Suprapubic skin (tissue), 4 donors: ENCODE results near the gene PHACTR1. TPM values are rescaled to one million over a fixed set of nuclear protein-coding genes. Genes with fewer than 3 reads are reported as not detected.

ENCODE experiments used
- DNase-seq, 2 donors: peaks; one replicate each; pipeline ENCODE4 v3.0.0-alpha.2; 2019; ENCODE audit warnings: low spot score in 2 of 2
- H3K27ac ChIP-seq: fragments of 200-600 bp; sonication (generic); one replicate; pipeline ENCODE4 v1.5.1; 2019
- H3K27me3 ChIP-seq: fragments of 200-600 bp; sonication (generic); one replicate; pipeline ENCODE4 v1.5.1; 2019
- H3K36me3 ChIP-seq: fragments of 200-600 bp; sonication (generic); one replicate; pipeline ENCODE4 v1.5.1; 2019
- H3K4me1 ChIP-seq: fragments of 200-600 bp; sonication (generic); one replicate; pipeline ENCODE4 v1.5.1; 2019
- H3K4me3 ChIP-seq: fragments of 200-600 bp; sonication (generic); one replicate; pipeline ENCODE4 v1.5.1; 2019; ENCODE audit warnings: mild to moderate bottlenecking
- H3K9me3 ChIP-seq: fragments of 200-600 bp; sonication (generic); one replicate; pipeline ENCODE4 v1.5.1; 2019
- CTCF ChIP-seq, 2 donors: fragments of 200-600 bp in 1 of 2; fragments of 450-650 bp in 1 of 2; sonication (generic) in 1 of 2; IDR thresholded peaks; one replicate each; pipeline ENCODE4 v1.5.1; 2016 to 2019; ENCODE audit warnings: antibody characterized with exemption in 2 of 2, mild to moderate bottlenecking in 1 of 2, moderate library complexity in 1 of 2
- EP300 ChIP-seq: sonication (generic); formaldehyde crosslinking; IDR thresholded peaks from one replicate; pipeline ENCODE4 v1.6.1; 2017; ENCODE audit warnings: antibody characterized with exemption
- POLR2A ChIP-seq, 2 donors: fragments of 450-650 bp; IDR thresholded peaks; one replicate each; pipeline ENCODE4 v1.6.1; 2017; ENCODE audit warnings: antibody characterized with exemption in 2 of 2, mild to moderate bottlenecking in 2 of 2, moderate library complexity in 2 of 2
- POLR2AphosphoS5 ChIP-seq, 3 donors: sonication (generic); formaldehyde crosslinking; IDR thresholded peaks; one replicate each; pipeline ENCODE4 v1.6.1; 2017; ENCODE audit warnings: antibody characterized with exemption in 3 of 3
- WGBS: methylation state at CpG from one replicate; pipeline ENCODE4 v1.1.5; 2018; 5-methylcytosine and 5-hydroxymethylcytosine counted together
- total RNA-seq, 4 donors: library from RNA; depleted of rRNA; stranded (reverse); fragments of >200 nt; gene quantifications; one replicate each; pipeline ENCODE4 v1.1.0, GENCODE V29; 2016

The PHACTR1 gene
- total RNA-seq, 4 donors from 2014 or later = 4.0 to 8.2 (median 6.4) TPM

GRCh38 chr6:13059026-13059425 lies 342.5 kb downstream of the PHACTR1 start:
- no peak for DNase-seq
- Histone ChIP-seq H3K9me3 (no peaks in the 10 kb centered on the region), H3K36me3 (no peaks in the 10 kb centered on the region), H3K27me3 (no peaks in the 10 kb centered on the region), H3K4me1 (no peaks in the 10 kb centered on the region), H3K27ac (no peak overlapping the region), H3K4me3 (no peak overlapping the region)
- TF ChIP-seq EP300 = no peak
- no peak for TF ChIP-seq POLR2A (IDR thresholded peaks at IDR 0.05)
- TF ChIP-seq POLR2AphosphoS5 (IDR thresholded peaks at IDR 0.05) = no peak
- no peak for TF ChIP-seq CTCF (IDR thresholded peaks at IDR 0.05)
- WGBS = 76% methylated on average over 1 of the region's 1 CpG

- no peaks in the 10 kb centered on the region for H3K36me3 ChIP-seq
- no peak for TF ChIP-seq CTCF (IDR thresholded peaks at IDR 0.05)
- TF ChIP-seq EP300 = no peak
- no peak for TF ChIP-seq POLR2AphosphoS5 (IDR thresholded peaks at IDR 0.05)
- no peak for TF ChIP-seq POLR2A (IDR thresholded peaks at IDR 0.05)
- no peak overlapping the region for H3K4me3 ChIP-seq
- H3K27me3 ChIP-seq = no peaks in the 10 kb centered on the region
- DNase-seq = no peak
- H3K4me1 ChIP-seq = no peaks in the 10 kb centered on the region
- H3K9me3 ChIP-seq = no peaks in the 10 kb centered on the region
- 92% methylated on average over 3 of the region's 3 CpGs for WGBS
- no peak overlapping the region for H3K27ac ChIP-seq
Measured at GRCh38 chr6:13063300-13063918, 346.8 kb downstream of the PHACTR1 start.

GRCh38 chr6:13065581-13065980 lies 349.0 kb downstream of the PHACTR1 start:
- H3K4me3 ChIP-seq = no peak overlapping the region
- 70% methylated on average over 1 of the region's 1 CpG for WGBS
- no peaks in the 10 kb centered on the region for H3K27me3 ChIP-seq
- no peak for TF ChIP-seq EP300
- no peak for TF ChIP-seq POLR2AphosphoS5 (IDR thresholded peaks at IDR 0.05)
- no peak for TF ChIP-seq POLR2A (IDR thresholded peaks at IDR 0.05)
- TF ChIP-seq CTCF (IDR thresholded peaks at IDR 0.05) = no peak
- no peak overlapping the region for H3K27ac ChIP-seq
- H3K9me3 ChIP-seq = no peaks in the 10 kb centered on the region
- no peaks in the 10 kb centered on the region for H3K36me3 ChIP-seq
- no peaks in the 10 kb centered on the region for H3K4me1 ChIP-seq
- no peak for DNase-seq

GRCh38 chr6:13066050-13066449 lies 349.5 kb downstream of the PHACTR1 start:
- Histone ChIP-seq H3K27ac (no peak overlapping the region), H3K36me3 (no peaks in the 10 kb centered on the region), H3K27me3 (no peaks in the 10 kb centered on the region), H3K4me3 (no peak overlapping the region), H3K9me3 (no peaks in the 10 kb centered on the region), H3K4me1 (no peaks in the 10 kb centered on the region)
- no peak for DNase-seq
- no peak for TF ChIP-seq POLR2AphosphoS5 (IDR thresholded peaks at IDR 0.05)
- no peak for TF ChIP-seq POLR2A (IDR thresholded peaks at IDR 0.05)
- no peak for TF ChIP-seq CTCF (IDR thresholded peaks at IDR 0.05)
- no peak for TF ChIP-seq EP300
- WGBS = 88% methylated on average over 4 of the region's 4 CpGs

DNA sequence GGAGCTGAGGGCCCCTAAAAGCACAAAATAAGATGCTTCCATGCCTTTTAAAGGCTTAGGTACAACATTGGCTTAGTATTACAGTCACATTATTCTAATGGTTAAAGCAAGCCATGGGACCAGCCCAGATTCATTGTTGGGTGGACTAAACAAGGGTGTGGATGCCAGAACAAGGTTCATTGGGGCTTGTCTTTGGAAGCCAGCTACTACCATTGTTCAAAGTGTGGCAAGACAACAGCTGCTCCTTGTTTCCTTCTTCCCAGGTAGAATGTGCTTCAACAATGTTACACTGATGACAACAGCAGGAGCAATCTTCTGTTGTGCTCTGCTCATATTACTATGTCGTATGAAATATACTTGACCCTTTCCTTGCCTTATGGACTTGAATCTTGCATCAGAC lies 350.3 kb downstream of the PHACTR1 start:
- Histone ChIP-seq H3K9me3 (no peaks in the 10 kb centered on the region), H3K27me3 (no peaks in the 10 kb centered on the region), H3K36me3 (no peaks in the 10 kb centered on the region), H3K4me3 (no peak overlapping the region), H3K27ac (no peak overlapping the region), H3K4me1 (peaks cover 6% of the 10 kb centered on the region)
- DNase-seq = no peak
- 82% methylated on average over 1 of the region's 1 CpG for WGBS
- no peak for TF ChIP-seq POLR2A (IDR thresholded peaks at IDR 0.05)
- no peak for TF ChIP-seq EP300
- no peak for TF ChIP-seq CTCF (IDR thresholded peaks at IDR 0.05)
- no peak for TF ChIP-seq POLR2AphosphoS5 (IDR thresholded peaks at IDR 0.05)
